Measurements from ENCODE around the gene KTI12. TPM values are rescaled to one million over a fixed set of nuclear protein-coding genes. Genes with fewer than 3 reads are reported as not detected.
"Not testable (repeated sequence)": the region's sequence is repeated elsewhere in the genome, so short reads cannot be mapped to it uniquely, and the experiment has no call there.

The KTI12 gene, protein sequence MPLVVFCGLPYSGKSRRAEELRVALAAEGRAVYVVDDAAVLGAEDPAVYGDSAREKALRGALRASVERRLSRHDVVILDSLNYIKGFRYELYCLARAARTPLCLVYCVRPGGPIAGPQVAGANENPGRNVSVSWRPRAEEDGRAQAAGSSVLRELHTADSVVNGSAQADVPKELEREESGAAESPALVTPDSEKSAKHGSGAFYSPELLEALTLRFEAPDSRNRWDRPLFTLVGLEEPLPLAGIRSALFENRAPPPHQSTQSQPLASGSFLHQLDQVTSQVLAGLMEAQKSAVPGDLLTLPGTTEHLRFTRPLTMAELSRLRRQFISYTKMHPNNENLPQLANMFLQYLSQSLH
- 9.1 and 11.8 TPM in 2 replicates for total RNA-seq (2022)
- Bru-seq, nascent RNA, result percentile 85 among the genes with signal in this experiment
- percentile 67 among the genes with signal in this experiment for BruChase-seq, experiment 1, labeled RNA remaining after a 6-hour chase
- percentile 84 among the genes with signal in this experiment for BruChase-seq, experiment 2, labeled RNA remaining after a 2-hour chase
- long read RNA-seq, transcript KTI12-201 (1 exons, 1,714 nt), result major isoform, 34 of 34 reads
- long read RNA-seq, partial matches to known transcripts, result 0 of 34 reads
- long read RNA-seq, other reads (novel, unspliced or antisense), result 0 of 34 reads

GRCh38 chr1:52033190-52034049 is at the start of gene KTI12:
TSS of gene KTI12 (minus strand) at chr1:52033810. CDS start at chr1:52033761, 49 bp downstream.
- peak; percentile 73 for DNase-seq
- intact Hi-C loops (cut with micrococcal nuclease; ENCODE audit: unreplicated experiment), result loop anchor here (1.0 kb wide), 1 partner anchor 22 kb away; the partner anchor contains the start of gene TXNDC12
- peak within 1 kb of the TSS; percentile 95 for H3K4me3 Mint-ChIP-seq (ENCODE audit: low read depth, unreplicated experiment)

DNA sequence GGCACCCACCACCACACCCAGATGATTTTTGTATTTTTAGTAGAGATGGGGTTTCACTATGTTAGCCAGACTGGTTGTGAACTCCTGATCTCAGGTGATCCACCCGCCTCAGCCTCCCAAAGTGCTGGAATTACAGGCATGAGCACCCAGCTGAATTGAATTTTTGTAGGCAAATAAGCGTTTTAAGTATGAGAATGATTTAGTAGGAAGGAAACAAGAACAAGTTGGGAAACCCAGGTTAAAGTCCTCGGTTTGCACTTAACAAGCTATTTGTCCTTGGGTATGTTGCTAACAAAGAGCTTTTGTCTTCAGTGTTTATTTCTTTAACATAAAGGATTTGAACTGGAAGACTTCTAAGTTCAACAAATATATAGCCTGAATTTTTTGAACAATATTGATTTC is 46.4 kb upstream of the KTI12 start:
- no peak overlapping the region for H3K4me3 Mint-ChIP-seq (ENCODE audit: low read depth, unreplicated experiment)
- DNase-seq, result peak; percentile 21
- no TSS peak for BruUV-seq (replicated peaks)
- H3K36me3 Mint-ChIP-seq (ENCODE audit: insufficient read depth, unreplicated experiment), result peaks cover 57% of the 10 kb centered on the region
- TF ChIP-seq CTCF (IDR thresholded peaks at IDR 0.05; ENCODE audit: unreplicated experiment), result no peak
- H3K27me3 Mint-ChIP-seq (ENCODE audit: unreplicated experiment), result no peaks in the 10 kb centered on the region
- no peak overlapping the region for H3K27ac Mint-ChIP-seq (ENCODE audit: unreplicated experiment)
- no peaks in the 10 kb centered on the region for H3K9me3 Mint-ChIP-seq (ENCODE audit: low read depth, unreplicated experiment)
- peaks cover 18% of the 10 kb centered on the region for H3K4me1 Mint-ChIP-seq (ENCODE audit: low read depth, unreplicated experiment)
- CTCF ChIA-PET, result interaction anchor here (0.5 to 1.0 kb wide), 6 partner anchors 11 to 715 kb away, joined by 3 to 7 read pairs (median 4); partner anchors contain the start of gene BTF3L4
- intact Hi-C loops (cut with micrococcal nuclease; ENCODE audit: unreplicated experiment), result no loop called here

More at GRCh38 chr1:52033190-52034049, at the start of gene KTI12:
- CTCF ChIA-PET, result interaction anchor here (1.2 kb wide), 1 partner anchor 22 kb away, joined by 3 read pairs; the partner anchor contains the start of gene TXNDC12
- H3K9me3 Mint-ChIP-seq (ENCODE audit: low read depth, unreplicated experiment), result no peaks in the 10 kb centered on the region
- BruUV-seq (replicated peaks), result TSS peak; percentile 73
- H3K27me3 Mint-ChIP-seq (ENCODE audit: unreplicated experiment), result no peaks in the 10 kb centered on the region
- H3K4me1 Mint-ChIP-seq (ENCODE audit: low read depth, unreplicated experiment), result peaks cover 30% of the 10 kb centered on the region
- peaks cover 48% of the 10 kb centered on the region for H3K36me3 Mint-ChIP-seq (ENCODE audit: insufficient read depth, unreplicated experiment)
- no peak for TF ChIP-seq CTCF (IDR thresholded peaks at IDR 0.05; ENCODE audit: unreplicated experiment)
- peak within 1 kb of the TSS; percentile 93 for H3K27ac Mint-ChIP-seq (ENCODE audit: unreplicated experiment)

GRCh38 chr1:52077277-52077676 is 43.7 kb upstream of the KTI12 start:
- H3K36me3 Mint-ChIP-seq (ENCODE audit: insufficient read depth, unreplicated experiment), result peaks cover 63% of the 10 kb centered on the region
- CTCF ChIA-PET, result not testable (repeated sequence)

GRCh38 chr1:52072291-52072690 is 38.7 kb upstream of the KTI12 start:
- H3K4me1 Mint-ChIP-seq (ENCODE audit: low read depth, unreplicated experiment), result peaks cover 7% of the 10 kb centered on the region
- BruUV-seq (replicated peaks), result no TSS peak
- no peak overlapping the region for H3K27ac Mint-ChIP-seq (ENCODE audit: unreplicated experiment)
- CTCF ChIA-PET, result interaction anchor here (0.7 kb wide), 1 partner anchor 217 kb away, joined by 4 read pairs; no protein-coding TSS in a partner anchor
- intact Hi-C loops (cut with micrococcal nuclease; ENCODE audit: unreplicated experiment), result no loop called here
- H3K4me3 Mint-ChIP-seq (ENCODE audit: low read depth, unreplicated experiment), result no peak overlapping the region
- peaks cover 43% of the 10 kb centered on the region for H3K36me3 Mint-ChIP-seq (ENCODE audit: insufficient read depth, unreplicated experiment)
- H3K9me3 Mint-ChIP-seq (ENCODE audit: low read depth, unreplicated experiment), result no peaks in the 10 kb centered on the region
- DNase-seq, result no peak
- TF ChIP-seq CTCF (IDR thresholded peaks at IDR 0.05; ENCODE audit: unreplicated experiment), result no peak
- no peaks in the 10 kb centered on the region for H3K27me3 Mint-ChIP-seq (ENCODE audit: unreplicated experiment)

More at GRCh38 chr1:52077277-52077676, 43.7 kb upstream of the KTI12 start:
- DNase-seq; H3K9me3 Mint-ChIP-seq (ENCODE audit: low read depth, unreplicated experiment); H3K27ac Mint-ChIP-seq (ENCODE audit: unreplicated experiment); BruUV-seq (replicated peaks); H3K4me3 Mint-ChIP-seq (ENCODE audit: low read depth, unreplicated experiment); H3K27me3 Mint-ChIP-seq (ENCODE audit: unreplicated experiment); intact Hi-C loops (cut with micrococcal nuclease; ENCODE audit: unreplicated experiment): not testable (repeated sequence)
- peaks cover 18% of the 10 kb centered on the region for H3K4me1 Mint-ChIP-seq (ENCODE audit: low read depth, unreplicated experiment)

Measured in Calu3 (cell line).